Tongue (tissue), 2 donors: ENCODE results near the gene ANK3. TPM values are rescaled to one million over a fixed set of nuclear protein-coding genes. Genes with fewer than 3 reads are reported as not detected.

Experiments
- DNase-seq: peaks from one replicate; pipeline ENCODE4 v3.0.0-alpha.2; 2015
- total RNA-seq: library from RNA; depleted of rRNA; stranded (reverse); fragments of >200 nt; gene quantifications from one replicate; pipeline ENCODE4 v1.2.3, GENCODE V29; 2014

Gene ANK3
- total RNA-seq, 1 donor from 2014 or later, result 148 TPM

DNA sequence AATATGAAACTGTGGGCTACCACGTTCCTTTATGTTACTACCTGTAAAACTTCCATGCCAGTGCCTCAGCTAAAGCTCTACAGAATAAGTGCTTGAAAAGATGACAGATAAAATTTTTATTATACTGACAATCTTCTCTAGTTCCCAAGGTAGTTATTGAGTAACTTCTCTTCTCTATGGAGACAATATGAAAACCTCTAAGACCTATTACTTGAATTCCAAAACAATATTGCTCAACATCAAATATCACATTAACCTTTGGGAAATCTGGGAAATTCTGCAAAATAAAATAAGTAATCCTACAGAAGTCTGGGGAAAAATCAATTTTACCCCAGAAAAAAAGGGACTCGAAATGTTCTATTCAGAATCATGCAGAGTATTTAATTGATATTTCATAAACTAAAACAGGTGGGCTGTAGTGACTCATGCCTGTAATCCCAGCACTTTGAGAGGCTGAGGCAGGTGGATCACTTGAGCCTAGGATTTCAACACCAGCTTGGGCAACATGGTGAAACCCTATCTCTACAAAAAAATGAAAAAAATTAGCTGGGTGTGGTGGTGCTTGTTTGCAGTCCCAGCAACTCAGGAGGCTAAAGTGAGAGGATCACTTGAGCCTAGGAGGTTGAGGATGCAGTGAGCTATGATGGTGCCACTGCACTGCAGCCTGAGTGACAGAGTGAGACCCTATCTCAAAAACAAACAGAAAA lies 23.8 kb upstream of the ANK3 start:
- DNase-seq, result peak; percentile 34

DNA sequence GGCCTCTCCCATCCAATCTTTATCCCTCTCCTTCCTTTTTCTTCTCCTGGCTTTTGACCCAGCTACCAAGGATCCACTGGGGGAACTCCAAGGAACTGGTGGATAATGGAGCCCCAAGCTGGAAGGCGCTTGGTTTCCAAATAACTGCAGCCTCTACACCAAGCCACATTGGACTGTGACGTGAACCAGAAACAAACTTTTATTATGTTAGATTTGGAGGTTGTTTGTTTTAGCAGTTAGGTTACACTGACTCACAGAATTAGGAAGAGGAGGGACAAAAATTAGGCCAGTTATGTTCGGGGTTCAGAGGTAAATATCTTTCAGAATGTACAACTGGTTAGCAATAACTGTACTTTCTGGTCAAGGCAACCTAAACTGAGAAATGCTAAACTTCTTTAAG lies 21.3 kb upstream of the ANK3 start:
- no peak for DNase-seq

DNA sequence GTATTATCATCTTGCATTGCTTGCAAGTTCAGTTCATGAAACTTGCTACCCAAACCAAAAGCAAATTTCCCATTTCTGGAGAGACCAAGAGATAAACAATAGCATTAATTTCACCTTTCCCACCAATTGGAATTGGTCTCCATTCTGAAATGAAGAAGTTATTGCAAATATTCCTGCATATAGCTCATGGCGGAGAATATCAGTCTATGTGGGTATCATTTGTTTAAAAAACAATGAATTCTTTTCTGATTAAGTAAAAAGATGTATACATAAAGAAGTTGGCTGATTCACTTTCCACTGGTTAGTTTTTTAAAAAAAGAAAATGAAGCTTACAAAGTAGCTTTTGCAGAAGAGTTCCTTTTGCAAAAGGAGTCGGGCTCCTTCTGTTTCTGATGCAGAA lies 19.5 kb upstream of the ANK3 start:
- no peak for DNase-seq

DNA sequence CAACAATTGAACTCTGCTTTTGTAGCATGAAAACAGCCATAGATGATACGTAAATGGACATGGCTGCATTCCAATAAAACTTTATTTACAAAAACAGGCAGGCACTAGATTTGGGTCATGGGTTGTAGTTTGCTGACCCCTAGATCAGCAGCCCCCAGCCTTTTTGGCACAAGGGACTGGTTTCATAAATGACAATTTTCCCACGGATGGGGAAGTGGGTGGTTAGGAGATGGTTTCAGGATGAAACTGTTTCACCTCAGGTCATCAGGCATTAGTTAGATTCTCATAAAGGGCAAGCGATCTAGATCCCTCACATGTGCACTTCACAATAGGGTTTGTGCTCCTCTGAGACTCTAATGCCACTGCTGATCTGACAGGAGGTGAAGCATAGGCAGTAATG lies 16.5 kb upstream of the ANK3 start:
- no peak for DNase-seq

DNA sequence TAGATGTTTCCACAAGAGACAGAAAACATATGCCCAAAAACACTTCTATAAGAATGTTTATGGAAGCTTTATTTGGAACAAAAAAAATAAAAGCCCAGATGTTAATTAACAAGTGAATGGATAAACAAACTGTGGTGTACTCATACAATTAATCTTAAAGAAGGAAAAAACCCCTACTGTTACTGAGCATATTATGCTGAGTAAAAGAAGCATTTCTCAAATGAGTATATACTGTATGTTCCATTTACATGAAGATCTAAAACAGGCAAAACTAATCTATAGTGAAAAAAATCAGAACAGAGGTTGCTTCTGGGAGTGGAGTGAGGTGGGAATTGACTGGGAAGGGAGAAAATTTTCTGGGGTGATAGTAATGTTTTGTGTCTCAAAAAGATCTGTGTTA lies 15.5 kb upstream of the ANK3 start:
- no peak for DNase-seq

DNA sequence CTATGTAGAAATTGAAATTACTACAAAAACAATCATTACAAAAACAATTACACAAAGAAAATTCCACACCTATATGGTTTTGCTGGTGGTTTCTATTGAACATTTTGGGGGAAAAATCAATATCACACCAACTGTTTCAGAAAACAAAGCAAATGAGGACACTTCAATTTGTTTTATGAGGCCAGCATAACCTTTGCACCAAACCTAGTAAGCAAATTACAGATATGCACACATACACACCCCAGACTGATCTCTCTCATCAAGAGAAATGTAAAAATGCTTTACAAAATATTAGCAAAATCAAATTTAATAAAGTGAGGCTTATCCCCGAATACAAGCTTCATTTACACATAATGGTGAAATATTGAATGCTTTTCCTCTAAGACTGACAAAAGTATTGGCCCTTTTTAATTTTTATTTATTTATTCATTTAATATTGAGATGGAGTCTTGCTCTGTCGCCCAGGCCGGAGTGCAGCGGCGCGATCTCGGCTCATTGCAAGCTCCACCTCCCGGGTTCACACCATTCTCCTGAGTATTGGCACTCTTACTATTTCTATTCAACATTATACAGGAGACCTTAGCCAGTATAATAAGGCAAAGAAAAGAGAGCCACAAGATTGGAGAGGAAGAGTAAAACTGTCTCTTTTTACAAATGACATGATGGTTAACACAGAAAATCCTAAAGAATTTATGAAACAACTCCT lies 13.6 kb upstream of the ANK3 start:
- DNase-seq, result no peak

DNA sequence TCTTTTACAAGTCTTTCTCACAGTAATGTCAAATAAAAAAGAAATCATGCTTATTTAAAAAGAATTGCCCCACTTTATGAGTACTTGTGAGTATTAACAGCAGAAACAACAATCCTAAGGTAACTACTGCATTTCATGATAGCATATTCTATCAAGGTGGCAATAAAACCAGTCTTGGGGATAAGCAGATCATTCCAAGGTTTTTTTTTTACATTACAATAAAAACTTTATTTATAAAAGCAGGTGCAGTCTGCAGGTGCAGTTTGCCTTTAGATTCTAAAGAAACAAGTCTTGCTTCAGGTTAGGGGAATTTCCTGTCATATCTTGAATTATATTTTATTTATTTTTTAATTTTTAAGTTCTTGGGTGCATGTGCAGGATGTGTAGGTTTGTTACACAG lies 10.7 kb upstream of the ANK3 start:
- no peak for DNase-seq

DNA sequence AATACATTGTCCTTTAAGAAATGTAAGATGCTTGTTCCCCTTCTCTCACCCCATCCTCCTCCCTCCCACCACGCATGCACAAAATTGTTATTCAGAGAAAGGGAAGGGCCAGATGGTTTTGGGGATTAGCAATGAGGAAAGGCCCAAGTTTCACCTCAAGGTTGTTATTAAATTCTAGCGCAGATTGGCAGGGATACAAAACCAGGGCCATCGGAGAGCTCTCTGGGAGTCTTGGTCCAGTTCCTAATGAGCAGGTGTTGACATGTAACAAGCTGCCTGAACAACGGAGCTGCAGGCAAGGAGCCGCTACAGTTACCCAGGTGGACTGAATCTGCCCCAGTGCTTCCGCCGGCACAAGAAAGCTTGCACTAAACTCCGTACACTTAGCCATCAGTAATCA lies 9.7 kb upstream of the ANK3 start:
- DNase-seq, result peak; percentile 72

DNA sequence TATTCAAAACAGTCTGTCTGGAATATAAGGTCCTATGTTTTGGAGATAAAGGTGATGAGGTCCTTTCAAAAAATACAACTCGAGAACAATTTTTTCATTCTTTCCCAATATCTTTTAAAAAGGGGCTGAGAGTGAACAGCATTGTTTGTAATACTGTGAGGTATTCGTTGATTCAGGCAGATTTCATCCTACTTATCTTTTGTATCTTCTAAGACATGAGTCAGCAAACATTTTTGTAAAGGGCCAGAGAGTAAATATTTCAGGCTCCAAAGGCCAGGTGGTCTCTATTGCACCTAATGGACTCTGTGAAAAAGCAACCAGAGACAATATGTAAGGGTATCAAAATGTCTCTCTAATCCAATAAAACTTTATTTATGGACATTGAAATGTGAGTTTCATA lies 8.1 kb upstream of the ANK3 start:
- no peak for DNase-seq

DNA sequence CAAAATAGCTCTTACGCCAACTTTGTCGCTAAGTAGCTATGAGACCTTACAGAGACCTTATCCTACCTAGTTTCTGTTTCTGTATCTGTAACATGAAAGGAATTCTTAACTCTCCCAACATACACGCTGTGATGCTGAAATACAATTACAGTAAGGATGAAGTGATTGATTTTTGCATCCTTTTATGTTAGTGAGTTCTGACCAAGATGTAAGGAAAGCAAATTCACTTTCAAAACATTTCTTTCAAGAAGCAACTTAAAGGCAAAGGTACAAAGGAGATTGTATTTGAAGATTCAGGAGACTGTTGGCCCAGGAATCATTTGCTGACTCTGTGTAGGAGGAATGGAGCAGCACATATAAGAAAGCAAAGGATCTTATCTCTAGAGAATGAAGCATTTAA lies 7.1 kb upstream of the ANK3 start:
- no peak for DNase-seq

DNA sequence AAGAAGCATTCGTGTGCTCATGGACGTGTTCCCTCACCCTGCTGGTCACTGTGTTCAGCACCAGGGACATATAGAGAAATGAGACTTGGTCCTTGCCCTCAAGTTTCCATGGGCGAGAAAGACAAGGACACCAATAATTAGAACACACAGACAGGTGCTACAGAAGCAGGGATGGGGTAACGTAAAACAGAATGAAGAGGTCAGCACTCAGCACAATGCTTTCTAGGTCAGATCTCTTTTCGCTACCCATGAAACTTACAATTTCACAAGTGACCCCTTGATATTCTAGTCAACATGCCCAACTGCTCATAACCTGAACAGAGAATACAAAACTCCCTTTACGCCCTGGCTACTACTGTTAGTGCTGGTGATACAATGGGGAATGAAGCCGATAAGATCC lies 6.0 kb upstream of the ANK3 start:
- no peak for DNase-seq

DNA sequence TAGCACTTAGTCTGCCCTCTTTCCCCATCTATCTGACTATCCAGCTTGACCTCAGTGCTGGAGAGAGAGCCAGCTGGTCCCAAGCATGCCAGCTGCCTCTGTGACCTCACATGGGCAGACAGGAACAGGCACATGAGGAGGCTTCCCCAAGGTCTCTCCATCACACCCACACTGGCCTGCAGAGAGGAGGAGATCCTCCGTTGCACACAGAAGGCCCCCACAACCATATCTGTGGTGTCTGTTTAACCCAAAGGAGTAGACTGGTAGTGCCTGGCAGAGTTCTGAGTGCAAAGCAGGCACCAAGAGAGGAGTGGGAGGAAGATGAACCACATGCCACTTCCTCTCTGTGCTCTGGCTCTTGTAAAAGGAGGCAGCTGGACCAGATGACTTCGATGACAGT lies 4.8 kb upstream of the ANK3 start:
- no peak for DNase-seq

DNA sequence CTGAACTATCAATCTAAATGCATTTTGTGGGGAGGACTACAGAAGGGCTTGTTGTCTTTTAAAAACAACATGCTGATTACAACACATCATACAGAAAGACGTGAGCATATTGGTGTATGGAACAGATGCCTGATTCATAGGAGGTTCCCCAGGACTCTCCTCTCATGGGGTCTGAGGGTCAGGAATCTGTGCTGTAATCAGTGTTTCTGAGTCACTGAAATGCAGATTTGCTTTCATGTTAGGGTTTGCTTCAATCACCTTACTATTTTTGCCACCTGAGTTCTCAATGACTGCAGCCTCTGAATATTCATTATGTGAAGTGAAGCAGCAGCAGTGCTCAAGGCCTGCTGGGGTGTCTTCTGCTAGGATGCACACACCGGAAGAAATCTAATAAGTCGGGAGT lies 550 bp upstream of the ANK3 start:
- no peak for DNase-seq

DNA sequence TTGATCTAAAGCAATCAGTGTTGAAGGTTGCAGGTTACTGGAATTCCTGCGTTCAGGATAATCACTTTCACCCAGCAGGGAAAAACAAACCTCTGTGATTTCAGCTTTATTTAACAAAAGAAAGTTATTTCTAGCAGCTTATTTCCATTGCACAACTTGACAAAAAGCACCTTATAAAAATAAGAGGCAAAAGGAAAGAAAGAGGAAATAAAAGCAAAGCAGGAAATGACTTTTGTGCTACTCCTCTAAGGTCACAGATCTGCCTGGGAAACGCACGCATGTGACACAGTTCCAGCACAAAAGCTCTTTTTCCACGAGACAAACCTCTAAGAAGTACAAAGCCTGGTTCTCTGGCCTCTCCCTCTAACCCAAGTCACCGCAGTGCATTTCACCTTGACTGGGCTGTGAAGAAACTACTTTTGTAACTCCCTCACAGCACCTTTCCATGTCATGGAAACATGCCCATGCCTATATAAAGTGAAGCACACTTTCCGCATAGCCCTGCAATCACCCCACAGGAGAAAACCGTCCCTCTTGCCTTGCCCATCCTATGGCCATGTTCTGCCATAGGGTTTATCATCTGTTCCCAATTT lies 870 bp downstream of the ANK3 start:
- peak; percentile 16 for DNase-seq

DNA sequence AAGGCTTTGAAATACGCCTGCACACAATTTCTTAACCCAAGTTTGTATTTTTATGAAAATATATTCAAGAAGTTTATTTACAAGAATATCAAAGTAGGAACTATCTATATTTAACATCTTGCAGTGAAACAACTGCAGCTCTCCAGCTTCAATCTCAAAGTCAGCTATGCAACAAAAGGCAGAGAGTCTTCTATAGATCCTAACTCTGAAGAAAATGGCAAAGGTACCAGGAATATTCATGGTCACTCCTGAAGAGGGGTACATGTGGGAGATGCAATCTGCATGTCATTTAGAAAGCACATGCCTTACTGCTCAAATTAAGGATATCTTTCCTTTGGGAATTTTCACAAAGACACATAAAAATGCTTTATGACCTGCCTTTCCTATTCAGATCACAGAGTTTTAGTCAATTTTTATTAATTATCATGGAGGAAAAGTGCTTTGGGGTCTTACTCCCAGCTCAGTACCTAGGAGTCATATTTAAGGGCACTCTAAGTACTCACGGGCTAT lies 1.5 kb downstream of the ANK3 start:
- no peak for DNase-seq

DNA sequence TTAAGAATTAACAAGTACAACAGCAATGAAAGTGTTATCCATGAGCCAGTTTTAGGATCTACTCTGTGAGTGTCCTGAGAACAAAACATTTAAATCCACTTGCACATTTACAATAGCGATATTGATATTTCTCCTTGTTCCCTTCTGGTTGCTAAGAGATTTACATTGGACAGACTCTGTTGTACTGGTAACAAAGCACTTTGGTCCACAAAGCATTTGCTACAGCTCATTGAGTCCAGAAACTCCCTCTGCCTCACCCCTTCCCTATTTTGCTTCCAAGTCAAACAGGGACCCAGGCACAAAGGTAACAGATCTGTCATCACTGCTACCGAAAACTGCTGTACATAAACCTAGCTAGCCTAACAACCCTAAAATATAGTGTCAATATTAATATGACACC lies 2.1 kb downstream of the ANK3 start:
- peak; percentile 41 for DNase-seq

DNA sequence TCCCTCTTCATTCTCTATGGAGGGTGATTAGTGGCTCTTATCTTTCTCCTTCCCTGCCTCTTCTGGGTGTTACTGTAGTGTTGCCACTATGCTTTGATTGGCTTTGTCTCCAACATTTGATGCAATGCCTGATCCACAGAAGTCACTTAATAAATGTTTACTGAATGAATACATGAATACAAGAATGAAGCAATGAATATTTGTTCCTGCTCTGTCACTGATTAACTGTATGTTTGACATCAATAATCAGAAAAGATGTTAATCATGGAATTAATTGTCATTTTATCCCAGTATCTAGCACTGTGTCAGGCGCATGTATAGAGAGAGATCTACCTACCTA lies 4.3 kb downstream of the ANK3 start:
- DNase-seq, result no peak

DNA sequence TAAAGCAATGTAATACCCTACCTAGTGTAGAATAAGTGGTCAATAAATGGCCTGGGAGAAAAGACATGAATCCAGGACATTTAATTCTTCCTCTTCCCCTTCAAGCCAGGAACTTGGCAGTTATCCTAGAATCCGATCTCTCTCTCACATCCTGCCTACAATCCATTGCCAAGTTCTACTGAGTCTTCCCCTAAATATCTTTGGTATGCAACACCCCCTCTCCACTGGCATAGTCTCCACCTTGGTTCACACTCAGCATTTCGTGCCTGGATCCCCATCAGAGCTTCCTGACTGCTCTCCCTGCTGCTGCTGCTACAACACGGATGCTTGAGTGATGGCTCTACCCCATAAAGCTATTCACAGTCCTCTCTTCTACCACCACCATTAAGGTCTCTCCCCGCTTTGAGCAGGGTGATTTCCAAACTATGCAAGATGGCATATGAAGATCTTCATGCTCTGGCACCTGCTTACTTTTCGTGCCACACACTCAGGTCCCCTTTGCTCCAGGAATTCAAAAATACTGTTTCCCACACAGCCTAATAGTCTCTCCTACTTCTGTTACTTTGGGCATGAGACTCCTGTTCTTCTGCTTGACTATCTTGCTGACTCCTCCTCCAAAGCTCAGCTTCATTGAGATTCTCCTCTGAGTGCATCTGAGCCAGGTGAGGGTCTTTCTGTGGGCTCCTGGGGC lies 4.8 kb downstream of the ANK3 start:
- peak; percentile 50 for DNase-seq

DNA sequence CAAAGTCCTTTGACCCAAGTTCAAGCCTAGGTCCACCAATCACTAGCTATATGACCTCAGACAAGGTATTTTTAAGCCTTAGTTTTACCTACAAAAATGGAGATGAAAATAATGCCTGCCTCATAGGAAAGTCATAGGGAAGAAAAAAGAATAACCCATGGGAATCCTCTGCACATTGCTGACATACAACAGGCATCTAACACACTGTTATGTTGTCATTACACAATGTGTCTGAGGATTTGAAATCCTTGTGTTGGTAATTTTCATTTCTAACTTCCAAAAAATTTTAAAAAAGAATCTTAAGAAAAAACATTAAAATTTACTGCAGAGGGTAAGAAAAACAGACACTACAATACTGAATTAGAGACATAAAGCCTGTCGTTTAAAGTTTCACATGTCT lies 5.7 kb downstream of the ANK3 start:
- DNase-seq, result no peak

DNA sequence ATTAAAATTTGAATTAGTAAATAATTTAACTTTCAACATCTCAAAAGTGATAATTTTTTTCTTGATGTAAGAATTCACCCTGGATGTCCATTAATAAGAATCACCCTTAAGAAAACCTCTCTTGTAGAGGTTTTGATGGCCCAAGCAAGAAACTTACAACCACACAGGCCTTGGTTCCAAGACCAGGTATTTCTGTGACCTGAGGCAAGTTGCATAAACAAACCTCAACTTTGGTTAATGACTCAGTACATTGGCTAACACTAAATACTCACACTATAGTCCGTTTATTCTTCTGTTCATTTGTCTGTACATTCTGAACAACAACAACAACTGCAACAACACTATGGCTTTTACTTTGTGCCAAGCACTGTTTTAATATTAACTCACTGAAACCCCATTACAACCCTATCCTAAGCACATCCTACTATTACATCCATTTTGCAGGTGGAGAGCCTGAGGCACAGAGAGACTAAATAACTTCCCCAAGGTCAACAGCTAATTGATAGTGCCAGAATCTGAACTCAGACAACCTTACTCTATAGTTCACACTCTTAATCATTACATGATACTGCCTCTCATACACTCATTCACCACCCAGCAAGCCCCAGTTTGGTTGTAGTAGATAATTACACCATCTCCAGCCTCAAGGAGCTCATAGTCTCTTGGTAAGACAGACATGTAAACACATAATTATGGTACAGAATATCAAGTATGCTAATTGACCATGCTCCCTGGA lies 6.6 kb downstream of the ANK3 start:
- DNase-seq, result no peak

DNA sequence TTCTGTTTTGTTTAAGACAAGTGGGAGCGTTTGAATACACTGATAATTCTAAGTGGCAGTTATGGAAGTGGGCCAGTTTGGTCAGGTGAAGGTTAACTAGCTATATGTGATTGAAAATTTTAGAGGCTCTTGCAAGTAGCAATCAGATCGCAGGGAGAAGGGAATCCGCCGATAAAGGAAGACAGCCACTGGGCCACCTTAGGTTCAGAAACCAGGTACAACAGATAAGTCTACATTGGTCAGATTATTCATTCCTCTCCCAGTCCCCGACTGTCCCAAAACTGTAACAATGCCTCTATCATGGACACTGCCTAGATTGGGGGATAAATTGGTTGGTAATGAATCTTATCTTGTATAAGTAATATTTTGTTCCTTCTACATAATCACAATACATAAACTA lies 8.9 kb downstream of the ANK3 start:
- no peak for DNase-seq

DNA sequence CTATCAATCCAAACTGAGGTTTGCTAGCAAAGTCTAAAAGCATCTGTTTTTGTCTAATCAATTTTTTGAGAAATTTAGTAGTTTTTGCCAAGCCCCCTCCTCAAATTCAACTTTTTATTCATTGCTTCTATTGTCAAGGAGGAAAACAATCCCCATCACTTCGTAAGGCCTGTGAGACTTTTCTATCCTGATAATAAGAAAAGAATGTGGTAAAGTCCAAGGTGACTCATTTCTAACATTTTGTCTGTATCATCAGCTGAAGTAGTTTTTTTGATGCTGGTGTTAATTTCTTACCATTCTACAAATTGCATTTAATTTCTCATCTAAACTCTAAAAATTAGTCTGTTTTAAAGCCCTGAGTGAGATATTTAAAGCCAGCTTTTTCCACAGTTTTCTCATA lies 11.7 kb downstream of the ANK3 start:
- no peak for DNase-seq

DNA sequence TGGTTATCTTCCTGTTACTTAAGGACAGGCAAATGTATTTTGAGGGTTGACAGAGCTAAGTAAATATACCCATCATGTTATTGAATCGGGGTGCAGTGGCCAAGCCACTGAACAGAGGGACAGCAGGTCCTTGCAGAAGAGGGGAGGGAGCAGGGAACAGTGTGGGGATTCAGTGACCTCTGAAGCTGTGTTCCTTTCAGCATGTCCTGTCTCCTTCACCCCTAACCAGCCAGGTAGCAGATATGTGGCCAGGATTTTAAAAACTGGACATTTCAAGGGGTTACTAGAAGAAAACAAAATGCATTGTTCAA lies 12.7 kb downstream of the ANK3 start:
- DNase-seq, result no peak
